HCT116 (cell line): Measurements from ENCODE around the gene NFIL3. TPM values are rescaled to one million over a fixed set of nuclear protein-coding genes. Genes with fewer than 3 reads are reported as not detected.
"Not testable (repeated sequence)": the region's sequence is repeated elsewhere in the genome, so short reads cannot be mapped to it uniquely, and the experiment has no call there.

ENCODE experiments used
- ATAC-seq: fragments of 200-7000 bp; cut with Tn5 transposase; 2 replicates; pipeline ENCODE4 v1.9.1; 2020; ENCODE audit warnings: mild to moderate bottlenecking, moderate library complexity
- BruUV-seq: library from RNA; stranded (reverse); fragments of 400-500 nt; replicated peaks from 2 replicates; lab custom pipeline; 2021; lab: Mats Ljungman, UMichigan
- CTCF ChIA-PET: fragments of 300-600 bp; sonication (Branson Sonifier 250); formaldehyde crosslinking; loops from one replicate; lab custom pipeline; 2021; ENCODE audit warnings: antibody characterized with exemption; lab: Charles Lee
- POLR2A ChIA-PET: fragments of 300-600, 350-600 bp; sonication (Branson Sonifier 250); formaldehyde crosslinking; loops from one replicate; lab custom pipeline; 2021; ENCODE audit warnings: antibody characterized with exemption; lab: Charles Lee
- RAD21 ChIA-PET, 2 experiments: fragments of 300-600 bp; sonication (Branson Sonifier 250); formaldehyde crosslinking; loops; one replicate each; lab custom pipeline; 2023; ENCODE audit warnings: low total read pairs in 2 of 2; ENCODE audit not compliant: uncharacterized antibody in 2 of 2, unreplicated experiment in 2 of 2, low non-redundant PET in 1 of 2; lab: Charles Lee
- DNase-seq: peaks from one replicate; pipeline ENCODE4 v3.0.0-alpha.2; 2010; ENCODE audit warnings: low read depth, low spot score
- H2AFZ ChIP-seq: fragments of 200-600 bp; shearing (Covaris generic), sonication (generic); 2 replicates; pipeline ENCODE4 v1.6.1; 2017; ENCODE audit warnings: low read depth, mixed run types, mixed read lengths, antibody characterized with exemption, low read length; ENCODE audit not compliant: poor library complexity, severe bottlenecking
- H3K27ac ChIP-seq: 2 replicates; pipeline ENCODE4 v1.5.1; 2012; ENCODE audit warnings: low read depth, low read length
- H3K27me3 ChIP-seq: fragments of 200-600 bp; sonication (generic); 2 replicates; pipeline ENCODE4 v1.6.1; 2016; ENCODE audit warnings: mixed run types, low read length, mixed read lengths; ENCODE audit not compliant: insufficient read depth
- H3K36me3 ChIP-seq, 2 experiments: fragments of 200-500 bp in 1 of 2; fragments of 200-600 bp in 1 of 2; sonication (Bioruptor generic) in 1 of 2; sonication (generic) in 1 of 2; 2 replicates each; pipeline versions ENCODE4 v1.5.1 to v1.6.1; 2014 to 2016; ENCODE audit warnings: low read length in 2 of 2, inconsistent platforms in 1 of 2, mixed read lengths in 1 of 2, mixed run types in 1 of 2; ENCODE audit not compliant: insufficient read depth in 2 of 2, control insufficient read depth in 1 of 2
- H3K4me1 ChIP-seq, 2 experiments: fragments of 200-600 bp in 1 of 2; sonication (generic) in 1 of 2; 2 replicates each; pipeline versions ENCODE4 v1.5.1 to v1.6.1; 2012 to 2017; ENCODE audit warnings: low read length in 2 of 2, inconsistent platforms in 1 of 2, mild to moderate bottlenecking in 1 of 2, mixed read lengths in 1 of 2, mixed run types in 1 of 2, moderate library complexity in 1 of 2; ENCODE audit not compliant: insufficient read depth in 2 of 2, control insufficient read depth in 1 of 2
- H3K4me2 ChIP-seq: fragments of 200-600 bp; sonication (generic); 2 replicates; pipeline ENCODE4 v1.6.1; 2017; ENCODE audit warnings: mixed run types, low read length, mixed read lengths
- H3K4me3 ChIP-seq, 2 experiments: fragments of 200-600 bp in 1 of 2; sonication (generic) in 1 of 2; replicated peaks in 1 of 2; 2 replicates each; pipeline ENCODE4 v1.5.1; 2011 to 2016; ENCODE audit warnings: low read length in 2 of 2, control low read depth in 1 of 2, low read depth in 1 of 2, mild to moderate bottlenecking in 1 of 2, mixed read lengths in 1 of 2, mixed run types in 1 of 2
- H3K79me2 ChIP-seq: fragments of 200-600 bp; sonication (generic); 2 replicates; pipeline ENCODE4 v1.6.1; 2017; ENCODE audit warnings: mild to moderate bottlenecking, mixed run types, low read length, moderate library complexity, mixed read lengths; ENCODE audit not compliant: insufficient read depth
- H3K9ac ChIP-seq: fragments of 200-600 bp; sonication (generic); 2 replicates; pipeline ENCODE4 v1.6.1; 2016; ENCODE audit warnings: low read length, mixed read lengths
- H3K9me2 ChIP-seq: fragments of 200-600 bp; sonication (generic), shearing (Covaris generic); 2 replicates; pipeline ENCODE4 v1.6.1; 2017; ENCODE audit warnings: mixed run types, mild to moderate bottlenecking, moderate library complexity; ENCODE audit not compliant: insufficient read depth
- H3K9me3 ChIP-seq, 2 experiments: fragments of 200-500 bp in 1 of 2; fragments of 200-600 bp in 1 of 2; sonication (Bioruptor generic) in 1 of 2; sonication (generic) in 1 of 2; 2 replicates each; pipeline ENCODE4 v1.6.1; 2014 to 2017; ENCODE audit warnings: low read length in 2 of 2, mixed read lengths in 2 of 2, inconsistent platforms in 1 of 2, low read depth in 1 of 2, mild to moderate bottlenecking in 1 of 2, mixed run types in 1 of 2, moderate library complexity in 1 of 2; ENCODE audit not compliant: control insufficient read depth in 1 of 2, insufficient read depth in 1 of 2
- H4K20me1 ChIP-seq: fragments of 200-600 bp; sonication (generic), shearing (Covaris generic); 2 replicates; pipeline ENCODE4 v1.6.1; 2017; ENCODE audit warnings: mixed run types, mild to moderate bottlenecking, moderate library complexity; ENCODE audit not compliant: insufficient read depth
- EGR1 ChIP-seq: IDR thresholded peaks from 2 replicates; pipeline ENCODE4 v1.6.1; 2012; ENCODE audit warnings: low read depth
- EZH2phosphoT487 ChIP-seq: fragments of 200-600 bp; IDR thresholded peaks from 2 replicates; pipeline ENCODE4 v1.6.1; 2018; ENCODE audit warnings: antibody characterized with exemption, borderline replicate concordance
- FOSL1 ChIP-seq: IDR thresholded peaks from 2 replicates; pipeline ENCODE4 v1.6.1; 2012; ENCODE audit warnings: low read depth
- POLR2A ChIP-seq: IDR thresholded peaks from 2 replicates; pipeline ENCODE4 v1.7.0; 2011; ENCODE audit warnings: borderline replicate concordance; ENCODE audit not compliant: insufficient read depth, insufficient read length; ENCODE audit errors: extremely low read depth
- RAD21 ChIP-seq: IDR thresholded peaks from 2 replicates; pipeline ENCODE4 v1.6.1; 2012; ENCODE audit warnings: low read depth, mild to moderate bottlenecking
- SP1 ChIP-seq: IDR thresholded peaks from 2 replicates; pipeline ENCODE4 v1.6.1; 2012; ENCODE audit warnings: low read depth
- SRF ChIP-seq: IDR thresholded peaks from 2 replicates; pipeline ENCODE4 v1.6.1; 2012; ENCODE audit warnings: low read depth
- ZBTB33 ChIP-seq: IDR thresholded peaks from 2 replicates; pipeline ENCODE4 v1.6.1; 2011; ENCODE audit warnings: mild to moderate bottlenecking, low read length, moderate library complexity; ENCODE audit not compliant: insufficient replicate concordance; ENCODE audit errors: extremely low read depth
- ZFX ChIP-seq: fragments of 450-650 bp; IDR thresholded peaks from 2 replicates; pipeline ENCODE4 v1.6.1; 2017
- intact Hi-C: fragments of 100-400 bp; cut with micrococcal nuclease; formaldehyde crosslinking; loops from 2 replicates; pipeline ENCODE4 v1.10.0; 2022
- total RNA-seq: library from RNA; stranded (reverse); gene quantifications from one replicate; pipeline ENCODE4 v1.2.1, GENCODE V29; 2021; ENCODE audit not compliant: unreplicated experiment

The NFIL3 gene
- total RNA-seq, 1 experiment from 2014 or later: 38.0 TPM

DNA sequence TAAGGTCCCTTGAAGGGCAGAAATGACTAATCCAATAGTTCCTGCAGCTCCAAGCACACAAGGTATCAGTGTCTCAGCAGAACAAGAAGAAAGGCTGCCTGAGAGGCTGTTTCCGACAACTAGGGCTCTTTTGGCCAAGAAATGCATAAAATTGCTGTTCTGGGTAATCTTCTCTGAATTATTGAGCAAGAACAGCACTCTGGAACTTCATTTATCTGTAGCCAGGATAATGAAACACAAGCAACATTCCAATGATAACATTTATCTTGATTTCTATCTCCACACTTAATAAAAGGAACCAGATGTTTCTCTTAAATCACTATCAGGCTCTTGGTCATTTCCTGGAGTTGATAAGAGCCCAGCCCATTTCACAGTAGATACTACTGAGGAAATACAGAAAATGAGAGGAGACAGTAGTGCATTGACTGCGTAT is 44.9 kb downstream of the NFIL3 start:
- BruUV-seq: no TSS peak
- Histone ChIP-seq H3K36me3 (no peaks in the 10 kb centered on the region), H3K27ac (no peak overlapping the region), H3K4me3 (no peak overlapping the region), H3K9me2 (no peaks in the 10 kb centered on the region), H3K4me2 (no peak overlapping the region), H3K9me3 (no peaks in the 10 kb centered on the region), H3K4me1 (no peaks in the 10 kb centered on the region), H2AFZ (no peak overlapping the region), H4K20me1 (no peaks in the 10 kb centered on the region), H3K9ac (no peak overlapping the region), H3K79me2 (no peaks in the 10 kb centered on the region), H3K27me3 (no peaks in the 10 kb centered on the region)
- ChIA-PET POLR2A (no interaction called here), RAD21 (no interaction called here), CTCF (no interaction called here)
- TF ChIP-seq POLR2A: no peak
- intact Hi-C loops: no loop called here
- no peak for ATAC-seq
- no peak for DNase-seq

DNA sequence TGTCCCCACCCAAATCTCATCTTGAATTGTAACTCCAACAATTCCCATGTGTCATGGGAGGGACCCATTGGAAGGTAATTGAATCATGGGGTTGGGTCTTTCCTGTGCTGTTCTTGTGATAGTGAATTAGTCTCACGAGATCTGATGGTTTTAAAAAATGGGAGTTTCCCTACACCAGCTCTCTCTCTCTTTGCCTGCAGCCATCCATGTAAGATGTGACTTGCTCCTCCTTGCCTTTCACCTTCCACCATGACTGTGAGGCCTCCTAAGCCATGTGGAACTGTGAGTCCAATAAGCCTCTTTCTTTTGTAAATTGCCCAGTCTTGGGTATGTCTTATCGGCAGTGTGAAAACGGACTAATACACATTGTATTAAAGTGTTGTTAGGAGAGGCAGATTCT is 45.6 kb downstream of the NFIL3 start:
- DNase-seq, BruUV-seq, H3K4me2 ChIP-seq, H2AFZ ChIP-seq, H4K20me1 ChIP-seq, H3K36me3 ChIP-seq, H3K9me3 ChIP-seq, ATAC-seq, CTCF ChIA-PET, H3K9ac ChIP-seq, H3K9me2 ChIP-seq, H3K79me2 ChIP-seq, intact Hi-C loops, H3K4me3 ChIP-seq, RAD21 ChIA-PET, H3K27me3 ChIP-seq, POLR2A ChIA-PET, H3K4me1 ChIP-seq, H3K27ac ChIP-seq: not testable (repeated sequence)

DNA sequence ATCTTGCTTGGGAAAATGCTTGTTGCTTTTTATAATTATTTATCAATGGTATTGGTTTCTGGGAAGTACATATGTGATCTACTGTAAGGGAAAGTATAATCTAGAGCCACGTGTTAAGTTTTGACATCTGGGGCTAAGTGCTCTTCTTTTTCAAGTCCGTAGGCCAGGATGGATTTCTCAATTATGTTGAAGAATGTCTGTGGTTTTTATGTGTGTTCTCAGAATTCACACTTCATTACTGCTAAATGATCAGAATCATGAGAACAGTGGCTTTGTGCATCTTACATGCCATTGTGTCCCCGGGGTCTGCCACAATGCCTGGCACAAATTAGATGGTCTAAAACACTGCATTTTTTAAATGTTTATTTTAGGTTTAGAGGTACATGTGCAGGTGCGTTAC is 47.4 kb downstream of the NFIL3 start:
- Histone ChIP-seq H2AFZ (no peak overlapping the region), H3K27me3 (no peaks in the 10 kb centered on the region), H3K9me3 (no peaks in the 10 kb centered on the region), H4K20me1 (no peaks in the 10 kb centered on the region), H3K4me3 (no peak overlapping the region), H3K79me2 (no peaks in the 10 kb centered on the region), H3K27ac (no peak overlapping the region), H3K4me2 (no peak overlapping the region), H3K4me1 (no peaks in the 10 kb centered on the region), H3K9me2 (no peaks in the 10 kb centered on the region), H3K9ac (no peak overlapping the region), H3K36me3 (no peaks in the 10 kb centered on the region)
- ChIA-PET POLR2A (no interaction called here), CTCF (no interaction called here), RAD21 (no interaction called here)
- TF ChIP-seq SP1 (no peak), RAD21 (no peak), ZBTB33 (no peak), EZH2phosphoT487 (no peak), EGR1 (no peak), FOSL1 (no peak), SRF (no peak), ZFX (no peak)
- no peak for ATAC-seq
- no peak for DNase-seq
- intact Hi-C loops: no loop called here
- no TSS peak for BruUV-seq
